ENCODE measurements around the gene CELSR2.

- TF ChIP-seq ZFX (IDR thresholded peaks at IDR 0.05; ENCODE audit: borderline replicate concordance) (no peak), CTCF (IDR thresholded peaks at IDR 0.05) (no peak)
Measured at GRCh38 chr1:109207467-109208103, 41.8 kb upstream of the CELSR2 start.
